NCI-H2227 (cell line): Measurements from ENCODE around the gene RMND5B.
"Not testable (repeated sequence)": the region's sequence is repeated elsewhere in the genome, so short reads cannot be mapped to it uniquely, and the experiment has no call there.

Experiments used
- DNase-seq: peaks from one replicate; lab custom pipeline; 2025; ENCODE audit not compliant: unreplicated experiment; lab: John Stamatoyannopoulos, UW

RMND5B gene

GRCh38 chr5:178130576-178131445, at the start of gene RMND5B:
TSS of gene RMND5B (plus strand) at chr5:178131014. CDS start at chr5:178138120, 7,106 bp downstream.
- DNase-seq, result peak; percentile 89

DNA sequence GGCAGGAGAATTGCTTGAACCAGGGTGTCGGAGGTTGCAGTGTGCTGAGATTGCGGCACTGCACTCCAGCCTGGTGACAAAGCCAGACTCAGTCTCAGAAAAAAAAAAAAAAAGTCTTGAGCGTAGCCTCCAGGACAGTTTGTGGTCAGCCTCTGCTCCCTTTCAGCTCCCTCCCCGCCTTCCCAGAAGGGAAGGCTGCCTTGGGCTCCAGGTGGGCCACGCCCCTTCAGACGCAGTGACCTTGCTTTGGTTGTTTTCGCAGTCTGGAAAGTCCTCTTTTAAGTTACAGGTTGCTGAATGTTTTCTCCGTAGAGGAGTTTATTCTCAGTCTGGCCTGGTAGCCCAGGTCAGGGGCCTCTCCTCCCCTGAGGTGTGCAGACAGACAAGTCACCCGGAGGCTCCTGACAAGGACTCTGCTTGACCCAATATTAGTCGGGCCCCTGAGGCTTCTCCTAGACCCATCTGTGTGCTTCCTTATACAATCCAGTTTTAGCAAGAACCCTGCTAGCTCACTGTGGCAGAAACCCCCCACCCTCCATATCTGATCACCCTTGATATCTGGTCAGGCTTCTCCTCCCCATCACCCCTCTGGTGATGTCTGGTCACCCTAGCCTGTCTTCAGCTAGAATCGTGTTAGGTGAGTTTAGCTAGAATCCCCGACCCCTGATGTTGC, 49.1 kb upstream of the RMND5B start:
- DNase-seq, result no peak

DNA sequence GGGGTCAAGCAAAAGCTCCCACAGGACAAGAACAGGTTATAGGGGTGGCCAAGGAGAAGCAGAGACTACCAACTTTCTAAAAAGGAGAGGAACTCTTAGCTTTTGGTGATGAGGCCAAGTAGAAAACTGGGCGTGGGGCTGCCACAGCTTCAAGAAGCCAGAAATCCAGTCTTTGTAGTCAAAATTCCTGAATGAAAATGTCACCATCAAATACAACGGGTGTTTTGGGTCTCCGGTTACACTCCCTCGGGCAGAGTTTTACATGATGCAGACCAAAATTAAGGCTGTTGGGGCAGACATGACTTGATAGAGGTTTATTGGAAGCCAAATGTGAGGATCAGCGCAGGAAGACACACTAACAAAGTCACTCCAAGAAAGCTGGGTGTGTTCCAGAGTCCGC, 46.9 kb upstream of the RMND5B start:
- no peak for DNase-seq

GRCh38 chr5:178085316-178085715, 45.5 kb upstream of the RMND5B start:
- DNase-seq, result no peak

GRCh38 chr5:178086266-178086665, 44.5 kb upstream of the RMND5B start:
- no peak for DNase-seq

DNA sequence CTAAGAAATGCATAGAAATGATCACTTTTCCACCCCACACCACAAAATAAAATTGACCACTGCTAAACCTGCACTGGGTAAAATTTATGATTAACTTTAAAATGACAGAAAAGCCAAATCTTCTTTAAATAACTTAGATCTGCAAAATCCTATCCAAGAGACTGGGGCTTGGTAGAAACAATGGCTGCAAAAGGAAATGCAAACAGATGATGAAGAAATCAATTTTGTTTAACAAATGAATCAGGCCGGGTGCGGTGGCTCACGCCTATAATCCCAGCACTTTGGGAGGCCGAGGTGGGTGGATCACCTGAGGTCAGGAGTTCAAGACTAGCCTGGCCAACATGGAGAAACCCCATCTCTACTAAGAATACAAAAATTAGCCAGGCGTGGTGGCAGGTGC, 43.6 kb upstream of the RMND5B start:
- DNase-seq, result not testable (repeated sequence)

- DNase-seq, result no peak
Measured at GRCh38 chr5:178090856-178091255, 40.0 kb upstream of the RMND5B start.

GRCh38 chr5:178093134-178093533, 37.7 kb upstream of the RMND5B start:
- no peak for DNase-seq

DNA sequence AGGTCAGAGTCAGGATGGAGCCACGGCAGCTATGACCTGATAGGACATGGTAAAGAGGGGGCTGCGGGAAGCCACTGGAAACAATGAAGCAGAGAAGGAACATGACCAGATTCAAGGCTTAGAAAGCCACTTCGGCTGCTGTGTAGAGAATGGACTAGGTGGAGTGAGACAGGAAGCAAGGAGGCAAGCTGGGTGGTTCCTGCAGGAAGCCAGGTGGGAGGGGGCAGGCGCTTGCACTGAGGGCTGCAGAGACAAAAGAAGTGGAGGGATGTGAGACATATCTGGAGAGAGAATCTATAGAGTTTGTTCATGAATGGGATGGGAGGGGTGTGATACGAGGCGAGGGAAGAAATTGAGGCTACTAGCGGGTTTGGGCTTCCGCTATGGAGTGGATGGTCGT, 36.5 kb upstream of the RMND5B start:
- no peak for DNase-seq

- no peak for DNase-seq
Measured at GRCh38 chr5:178098685-178099084, 32.1 kb upstream of the RMND5B start.

- no peak for DNase-seq
Measured at GRCh38 chr5:178103612-178104011, 27.2 kb upstream of the RMND5B start.

- DNase-seq, result no peak
Measured at GRCh38 chr5:178104492-178104891, 26.3 kb upstream of the RMND5B start.

GRCh38 chr5:178106086-178106485, 24.7 kb upstream of the RMND5B start:
- no peak for DNase-seq

- no peak for DNase-seq
Measured at GRCh38 chr5:178106556-178107239, 24.1 kb upstream of the RMND5B start.

DNA sequence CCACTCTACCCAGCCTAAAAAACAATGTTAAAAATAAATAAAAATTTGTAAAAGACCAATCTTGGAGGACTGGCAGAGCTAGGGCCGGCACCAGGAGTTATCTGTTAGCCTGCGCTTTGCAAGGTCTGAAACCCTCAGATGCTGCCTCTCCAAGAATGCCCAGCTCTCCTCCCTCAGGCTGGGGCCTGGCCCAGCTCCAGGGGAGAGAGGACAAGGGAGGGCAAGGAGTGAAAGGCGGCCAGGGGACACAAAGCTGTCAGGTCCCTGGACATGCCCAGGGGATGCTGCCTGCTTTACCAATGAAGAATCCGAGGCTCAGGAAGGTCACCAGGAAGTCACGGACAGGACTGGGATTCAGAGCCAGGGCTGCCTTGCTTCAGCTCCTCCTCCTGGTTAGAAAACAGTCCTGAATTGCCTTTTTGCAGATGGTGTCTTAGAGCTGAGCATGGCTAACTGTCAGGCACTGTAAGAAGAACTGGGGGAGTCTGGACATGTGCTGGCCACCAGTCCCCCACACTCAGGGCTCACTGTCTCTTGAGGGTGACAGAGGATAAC, 23.0 kb upstream of the RMND5B start:
- no peak for DNase-seq

GRCh38 chr5:178108446-178108845, 22.4 kb upstream of the RMND5B start:
- no peak for DNase-seq

- DNase-seq, result no peak
Measured at GRCh38 chr5:178108966-178109365, 21.8 kb upstream of the RMND5B start.

- DNase-seq, result no peak
Measured at GRCh38 chr5:178110511-178110910, 20.3 kb upstream of the RMND5B start.

GRCh38 chr5:178111925-178112324, 18.9 kb upstream of the RMND5B start:
- DNase-seq, result no peak

GRCh38 chr5:178112545-178112944, 18.3 kb upstream of the RMND5B start:
- DNase-seq, result no peak

- DNase-seq, result peak; percentile 78
Measured at GRCh38 chr5:178113141-178113787, 17.6 kb upstream of the RMND5B start, which contains the start of gene N4BP3. TSS of gene N4BP3 (plus strand) at chr5:178113532. CDS start at chr5:178119584, 6,052 bp downstream.
